HUES6 (cell line): Measurements from ENCODE around the gene DEAF1.

Source experiments
- H3K27ac ChIP-seq: 2 replicates; pipeline ENCODE4 v1.7.0; 2013; ENCODE audit warnings: low read depth, mild to moderate bottlenecking, low read length, inconsistent platforms
- H3K27me3 ChIP-seq: 2 replicates; pipeline ENCODE4 v1.6.1; 2013; ENCODE audit warnings: low read length; ENCODE audit not compliant: control insufficient read depth, insufficient read depth
- H3K36me3 ChIP-seq: 2 replicates; pipeline ENCODE4 v1.6.1; 2013; ENCODE audit warnings: low read length; ENCODE audit not compliant: control insufficient read depth, insufficient read depth
- H3K4me1 ChIP-seq: 2 replicates; pipeline ENCODE4 v1.6.1; 2013; ENCODE audit warnings: low read length; ENCODE audit not compliant: control insufficient read depth, insufficient read depth
- H3K4me3 ChIP-seq: 2 replicates; pipeline ENCODE4 v1.5.1; 2013; ENCODE audit warnings: low read depth, low read length
- H3K9ac ChIP-seq: one replicate; pipeline ENCODE4 v1.6.1; 2013; ENCODE audit warnings: mild to moderate bottlenecking, low read length
- H3K9me3 ChIP-seq: 2 replicates; pipeline ENCODE4 v1.6.1; 2013; ENCODE audit warnings: low read depth, low read length; ENCODE audit not compliant: control insufficient read depth, insufficient read depth

DEAF1 gene

DNA sequence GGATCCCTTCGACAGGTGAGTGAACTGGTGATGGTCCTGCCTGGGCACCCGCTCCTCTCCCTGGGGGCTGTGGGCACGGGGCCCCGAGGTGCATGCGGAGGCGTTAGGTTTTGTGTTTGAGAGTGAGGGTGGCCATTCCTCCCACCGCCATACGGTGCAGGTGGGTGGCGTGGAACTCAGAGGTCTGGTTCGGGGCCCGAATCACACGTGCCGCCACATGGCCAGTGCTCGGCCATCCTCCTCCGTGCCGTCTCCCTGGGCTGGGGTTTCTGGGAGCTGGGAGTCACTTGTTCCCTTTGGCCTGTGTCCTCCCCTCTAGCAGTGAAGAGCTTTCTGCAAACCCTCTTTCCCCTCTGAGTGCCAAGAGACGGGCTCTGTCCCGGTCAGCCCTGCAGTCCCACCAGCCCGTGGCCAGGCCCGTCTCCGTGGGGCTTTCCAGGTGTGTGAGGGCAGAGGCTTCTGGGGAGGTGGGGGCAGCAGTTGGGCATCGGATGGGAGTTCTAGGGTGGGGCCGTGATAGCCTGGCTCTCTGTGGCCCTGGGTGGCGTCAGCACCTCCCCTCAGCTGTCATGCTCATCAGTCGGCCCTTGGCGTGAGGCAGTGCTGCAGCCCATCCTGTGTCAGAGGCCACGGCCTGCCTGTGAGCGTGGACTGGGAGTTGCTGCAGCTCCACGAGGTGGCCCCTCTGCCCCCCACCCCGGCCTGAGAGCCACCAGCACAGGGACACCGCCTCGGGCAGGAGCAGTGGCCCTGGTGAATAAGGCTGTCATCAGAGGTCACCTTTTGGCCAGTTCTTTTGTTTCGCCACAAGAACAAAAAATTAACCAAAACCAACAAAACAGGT lies 89.5 kb downstream of the DEAF1 start:
- H3K4me1 ChIP-seq = no peaks in the 10 kb centered on the region
- H3K27me3 ChIP-seq = no peaks in the 10 kb centered on the region
- H3K4me3 ChIP-seq = no peak overlapping the region
- peaks cover 96% of the 10 kb centered on the region for H3K36me3 ChIP-seq
- no peaks in the 10 kb centered on the region for H3K9me3 ChIP-seq
- no peak overlapping the region for H3K9ac ChIP-seq
- H3K27ac ChIP-seq = no peak overlapping the region

DNA sequence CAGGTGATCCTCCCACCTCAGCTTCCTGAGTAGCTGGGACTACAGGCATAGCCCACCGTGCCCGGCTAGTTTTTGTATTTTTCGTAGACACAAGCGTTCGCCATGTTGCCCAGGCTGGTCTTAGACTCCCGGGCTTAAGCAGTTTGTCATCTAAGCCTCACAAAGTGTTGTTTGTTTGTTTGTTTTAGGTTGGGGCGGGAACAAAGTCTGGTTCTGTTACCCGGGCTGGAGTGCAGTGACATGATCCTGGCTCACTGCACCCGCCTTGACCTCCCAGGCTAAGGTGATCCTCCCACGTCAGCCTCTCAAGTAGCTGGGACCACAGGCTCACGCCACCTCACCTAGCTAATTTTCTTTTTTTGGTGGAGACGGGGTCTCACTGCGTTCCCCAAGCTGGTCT lies 91.9 kb downstream of the DEAF1 start:
- H3K36me3 ChIP-seq = peaks cover 92% of the 10 kb centered on the region
- H3K27ac ChIP-seq = no peak overlapping the region

DNA sequence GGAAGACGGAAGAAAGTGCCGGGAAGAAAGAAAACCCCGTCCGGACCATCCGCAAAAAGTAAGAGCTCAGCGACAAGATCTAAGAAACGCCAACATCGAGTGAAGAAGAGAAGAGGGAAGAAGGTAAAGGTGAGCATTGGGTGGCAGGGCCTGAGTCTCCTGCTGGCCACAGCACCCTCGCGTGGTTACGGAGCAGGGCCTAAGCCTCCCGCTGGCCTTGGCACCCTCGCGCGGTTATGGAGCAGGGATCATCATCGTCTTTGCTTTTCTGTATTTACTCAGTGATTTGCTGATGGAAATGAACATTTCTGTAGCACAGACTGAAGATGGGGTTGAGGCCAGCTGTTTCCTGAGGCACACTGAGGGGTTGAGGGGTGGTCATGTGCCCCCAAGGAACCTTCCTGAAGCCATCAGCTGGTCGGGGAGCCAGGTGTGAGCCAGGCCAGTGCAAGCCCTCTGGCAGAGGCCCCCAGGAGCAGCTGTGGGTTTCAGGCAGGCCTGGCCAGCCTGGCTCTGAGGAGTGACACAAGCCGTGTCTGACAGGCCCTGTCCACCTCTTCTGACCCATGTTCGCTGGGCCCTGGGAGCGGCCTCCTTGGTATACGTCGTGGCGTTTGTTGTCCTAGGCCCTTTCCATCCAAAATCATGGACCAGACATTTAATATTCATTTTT lies 93.3 kb downstream of the DEAF1 start:
- H3K27me3 ChIP-seq = no peaks in the 10 kb centered on the region
- H3K27ac ChIP-seq = no peak overlapping the region
- H3K36me3 ChIP-seq = peaks cover 91% of the 10 kb centered on the region

More for the DNA sequence above, 91.9 kb downstream of the DEAF1 start:
- H3K4me3 ChIP-seq = no peak overlapping the region
- H3K27me3 ChIP-seq = no peaks in the 10 kb centered on the region
- H3K4me1 ChIP-seq = no peaks in the 10 kb centered on the region
- no peak overlapping the region for H3K9ac ChIP-seq
- no peaks in the 10 kb centered on the region for H3K9me3 ChIP-seq

GRCh38 chr11:598005-598680 lies 96.9 kb downstream of the DEAF1 start:
- no peaks in the 10 kb centered on the region for H3K9me3 ChIP-seq
- H3K4me1 ChIP-seq = no peaks in the 10 kb centered on the region
- no peaks in the 10 kb centered on the region for H3K27me3 ChIP-seq
- no peak overlapping the region for H3K27ac ChIP-seq
- peaks cover 90% of the 10 kb centered on the region for H3K36me3 ChIP-seq
- H3K9ac ChIP-seq = no peak overlapping the region
- no peak overlapping the region for H3K4me3 ChIP-seq

More for the DNA sequence above, 93.3 kb downstream of the DEAF1 start:
- Histone ChIP-seq H3K9ac (no peak overlapping the region), H3K4me1 (no peaks in the 10 kb centered on the region), H3K9me3 (no peaks in the 10 kb centered on the region), H3K4me3 (no peak overlapping the region)

DNA sequence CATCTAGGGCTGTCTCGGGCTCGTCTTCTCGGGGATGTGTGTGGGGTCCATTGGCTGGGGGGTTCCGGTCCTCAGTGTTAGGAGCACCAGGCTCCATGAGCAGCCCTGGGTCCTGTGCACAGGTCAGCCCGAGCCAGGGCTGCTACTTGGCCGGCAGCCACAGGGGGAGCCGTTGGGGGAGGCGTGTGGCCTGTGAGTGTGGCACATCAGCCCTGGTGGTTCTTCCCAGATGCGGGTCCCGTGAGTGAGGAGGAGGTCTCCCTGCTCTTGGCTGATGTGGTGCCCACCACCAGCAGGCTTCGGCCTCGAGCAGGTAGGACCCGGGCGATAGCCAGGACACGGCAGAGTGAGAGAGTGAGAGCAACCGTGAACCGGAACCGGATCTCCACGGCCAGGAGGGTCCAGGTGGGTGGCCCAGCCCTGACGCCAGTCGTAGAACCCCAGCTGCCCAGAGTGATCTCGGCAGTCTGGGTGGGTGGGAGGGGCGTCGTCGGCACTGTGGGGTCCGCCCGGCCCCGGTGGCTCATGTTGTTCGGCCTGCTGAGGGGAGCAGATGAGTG lies 97.8 kb downstream of the DEAF1 start:
- Histone ChIP-seq H3K27me3 (no peaks in the 10 kb centered on the region), H3K4me3 (no peak overlapping the region), H3K4me1 (no peaks in the 10 kb centered on the region), H3K9me3 (no peaks in the 10 kb centered on the region), H3K36me3 (peaks cover 92% of the 10 kb centered on the region), H3K27ac (no peak overlapping the region), H3K9ac (no peak overlapping the region)

DNA sequence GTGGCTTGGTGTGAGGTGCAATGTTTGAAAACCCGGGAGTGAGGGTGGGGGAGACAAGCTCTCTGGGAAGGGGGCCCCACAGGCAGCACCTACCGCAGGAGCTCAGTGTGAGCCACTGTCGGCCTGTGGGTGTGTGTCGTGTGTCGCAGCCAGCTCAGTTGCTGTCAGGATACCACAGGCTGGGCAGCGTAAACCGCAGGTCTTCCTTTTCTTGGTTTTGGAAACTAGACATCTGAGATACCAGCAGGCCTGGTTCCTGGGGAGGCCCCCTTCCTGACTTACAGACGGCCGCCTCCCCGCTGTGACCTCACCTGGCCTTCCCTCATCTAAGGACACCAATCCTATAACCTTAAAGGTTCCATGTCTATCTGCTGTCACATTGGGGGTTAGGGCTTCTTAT lies 98.6 kb downstream of the DEAF1 start:
- Histone ChIP-seq H3K4me1 (no peaks in the 10 kb centered on the region), H3K4me3 (no peak overlapping the region), H3K9me3 (no peaks in the 10 kb centered on the region), H3K36me3 (peaks cover 88% of the 10 kb centered on the region), H3K27ac (no peak overlapping the region), H3K27me3 (no peaks in the 10 kb centered on the region), H3K9ac (no peak overlapping the region)

DNA sequence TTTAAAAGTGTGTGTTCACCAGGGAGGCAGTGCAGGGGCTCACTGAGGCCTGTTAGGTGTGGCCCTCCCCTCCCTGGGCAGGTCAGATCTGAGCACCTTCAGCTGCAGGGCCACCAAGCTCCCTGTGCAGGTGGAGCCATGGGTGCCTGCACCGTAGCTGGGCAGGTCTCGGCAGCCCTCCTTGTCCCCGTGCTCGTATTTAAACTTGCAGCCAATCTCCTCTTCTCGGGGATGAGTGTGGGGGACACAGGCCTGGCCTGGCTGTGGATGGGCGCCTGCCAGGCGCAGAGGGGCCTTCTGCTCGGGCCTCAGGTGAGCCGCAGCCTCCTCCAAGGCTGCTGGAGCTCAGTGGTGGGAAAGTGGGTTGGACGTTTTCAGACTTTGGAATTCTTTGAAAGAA lies 99.6 kb downstream of the DEAF1 start:
- Histone ChIP-seq H3K4me1 (no peaks in the 10 kb centered on the region), H3K9ac (no peak overlapping the region), H3K27ac (no peak overlapping the region), H3K36me3 (peaks cover 90% of the 10 kb centered on the region), H3K4me3 (no peak overlapping the region), H3K9me3 (no peaks in the 10 kb centered on the region), H3K27me3 (no peaks in the 10 kb centered on the region)
